Vagina (tissue), 2 donors: Measurements from ENCODE around the gene PGA4. TPM values are rescaled to one million over a fixed set of nuclear protein-coding genes. Genes with fewer than 3 reads are reported as not detected.
"Not testable (repeated sequence)": the region's sequence is repeated elsewhere in the genome, so short reads cannot be mapped to it uniquely, and the experiment has no call there.

Experiments used
- DNase-seq, 2 donors: peaks; one replicate each; pipeline ENCODE4 v3.0.0-alpha.2; 2017; ENCODE audit errors: extremely low spot score in 2 of 2
- H3K27ac ChIP-seq: fragments of 200-600 bp; sonication (generic); one replicate; pipeline ENCODE4 v1.5.1; 2019
- H3K27me3 ChIP-seq: fragments of 200-600 bp; sonication (generic); one replicate; pipeline ENCODE4 v1.5.1; 2019
- H3K36me3 ChIP-seq, 2 donors: fragments of 200-600 bp; sonication (generic); one replicate each; pipeline ENCODE4 v1.5.1; 2017 to 2019
- H3K4me1 ChIP-seq: fragments of 200-600 bp; sonication (generic); one replicate; pipeline ENCODE4 v1.5.1; 2019
- H3K4me3 ChIP-seq, 2 donors: fragments of 200-600 bp; sonication (generic); 1 replicate in 1 of 2; 2 replicates in 1 of 2; pipeline ENCODE4 v1.5.1; 2016 to 2019
- H3K9me3 ChIP-seq: fragments of 200-600 bp; sonication (generic); one replicate; pipeline ENCODE4 v1.5.1; 2019
- POLR2A ChIP-seq, 2 donors: fragments of 450-650 bp; IDR thresholded peaks; one replicate each; pipeline ENCODE4 v1.6.1; 2017; ENCODE audit warnings: antibody characterized with exemption in 2 of 2, mild to moderate bottlenecking in 2 of 2, moderate library complexity in 2 of 2
- POLR2AphosphoS5 ChIP-seq, 2 donors: sonication (generic); formaldehyde crosslinking; IDR thresholded peaks; one replicate each; pipeline ENCODE4 v1.9.0; 2017; ENCODE audit warnings: antibody characterized with exemption in 2 of 2, mild to moderate bottlenecking in 2 of 2, low read depth in 1 of 2; ENCODE audit not compliant: insufficient read depth in 1 of 2
- intact Hi-C: fragments of 100-400 bp; cut with DNase I; formaldehyde crosslinking; loops from one replicate; pipeline ENCODE4 v1.15.1; 2023
- total RNA-seq: library from RNA; depleted of rRNA; stranded (reverse); fragments of >200 nt; gene quantifications from one replicate; pipeline ENCODE4 v1.2.3, GENCODE V29; 2016
- TF ChIP-seq, protein P1 (sequence below), 3 experiments: fragments of 450-650 bp in 2 of 3; fragments of 200-600 bp in 1 of 3; sonication (generic) in 1 of 3; IDR thresholded peaks; one replicate each; pipeline ENCODE4 v1.5.1; 2017 to 2019; ENCODE audit warnings: antibody characterized with exemption in 3 of 3, mild to moderate bottlenecking in 2 of 3, moderate library complexity in 2 of 3

Gene PGA4
- total RNA-seq: 7.6 TPM

- H3K27ac ChIP-seq, intact Hi-C loops, DNase-seq, H3K36me3 ChIP-seq, H3K9me3 ChIP-seq, H3K4me3 ChIP-seq, H3K4me1 ChIP-seq, H3K27me3 ChIP-seq: not testable (repeated sequence)
Measured at GRCh38 chr11:61222047-61222446, at the start of gene PGA4. PGA4 (plus strand) TSS chr11:61222347; CDS start chr11:61222401, 54 bp downstream.

GRCh38 chr11:61172356-61172755 lies 49.8 kb upstream of the PGA4 start:
- TF ChIP-seq POLR2AphosphoS5 (IDR thresholded peaks at IDR 0.05; ENCODE audit: insufficient read depth in 1 of 2, low read depth in 1 of 2) (no peak), POLR2A (IDR thresholded peaks at IDR 0.05) (no peak)
- TF ChIP-seq, protein P1, sequence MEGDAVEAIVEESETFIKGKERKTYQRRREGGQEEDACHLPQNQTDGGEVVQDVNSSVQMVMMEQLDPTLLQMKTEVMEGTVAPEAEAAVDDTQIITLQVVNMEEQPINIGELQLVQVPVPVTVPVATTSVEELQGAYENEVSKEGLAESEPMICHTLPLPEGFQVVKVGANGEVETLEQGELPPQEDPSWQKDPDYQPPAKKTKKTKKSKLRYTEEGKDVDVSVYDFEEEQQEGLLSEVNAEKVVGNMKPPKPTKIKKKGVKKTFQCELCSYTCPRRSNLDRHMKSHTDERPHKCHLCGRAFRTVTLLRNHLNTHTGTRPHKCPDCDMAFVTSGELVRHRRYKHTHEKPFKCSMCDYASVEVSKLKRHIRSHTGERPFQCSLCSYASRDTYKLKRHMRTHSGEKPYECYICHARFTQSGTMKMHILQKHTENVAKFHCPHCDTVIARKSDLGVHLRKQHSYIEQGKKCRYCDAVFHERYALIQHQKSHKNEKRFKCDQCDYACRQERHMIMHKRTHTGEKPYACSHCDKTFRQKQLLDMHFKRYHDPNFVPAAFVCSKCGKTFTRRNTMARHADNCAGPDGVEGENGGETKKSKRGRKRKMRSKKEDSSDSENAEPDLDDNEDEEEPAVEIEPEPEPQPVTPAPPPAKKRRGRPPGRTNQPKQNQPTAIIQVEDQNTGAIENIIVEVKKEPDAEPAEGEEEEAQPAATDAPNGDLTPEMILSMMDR (IDR thresholded peaks at IDR 0.05): no peak
- Histone ChIP-seq H3K36me3 (no peaks in the 10 kb centered on the region), H3K4me3 (no peak overlapping the region), H3K27ac (no peak overlapping the region), H3K27me3 (no peaks in the 10 kb centered on the region), H3K9me3 (no peaks in the 10 kb centered on the region), H3K4me1 (no peaks in the 10 kb centered on the region)
- no peak for DNase-seq
- intact Hi-C loops: no loop called here

- no peaks in the 10 kb centered on the region for H3K4me1 ChIP-seq
- DNase-seq: no peak
- H3K27me3 ChIP-seq: no peaks in the 10 kb centered on the region
- H3K9me3 ChIP-seq: no peaks in the 10 kb centered on the region
- H3K36me3 ChIP-seq: no peaks in the 10 kb centered on the region
- no peak overlapping the region for H3K27ac ChIP-seq
- no peak overlapping the region for H3K4me3 ChIP-seq
- no peak for TF ChIP-seq POLR2A (IDR thresholded peaks at IDR 0.05)
- TF ChIP-seq POLR2AphosphoS5 (IDR thresholded peaks at IDR 0.05; ENCODE audit: insufficient read depth in 1 of 2, low read depth in 1 of 2): no peak
- TF ChIP-seq, protein P1 (IDR thresholded peaks at IDR 0.05): no peak
- intact Hi-C loops: no loop called here
Measured at GRCh38 chr11:61172888-61173287, 49.3 kb upstream of the PGA4 start.

GRCh38 chr11:61173456-61173855 lies 48.7 kb upstream of the PGA4 start:
- Histone ChIP-seq H3K27ac (no peak overlapping the region), H3K4me1 (no peaks in the 10 kb centered on the region), H3K27me3 (no peaks in the 10 kb centered on the region), H3K4me3 (no peak overlapping the region), H3K36me3 (no peaks in the 10 kb centered on the region), H3K9me3 (no peaks in the 10 kb centered on the region)
- no peak for TF ChIP-seq POLR2A (IDR thresholded peaks at IDR 0.05)
- TF ChIP-seq POLR2AphosphoS5 (IDR thresholded peaks at IDR 0.05; ENCODE audit: insufficient read depth in 1 of 2, low read depth in 1 of 2): no peak
- TF ChIP-seq, protein P1 (IDR thresholded peaks at IDR 0.05): no peak
- no peak for DNase-seq
- intact Hi-C loops: no loop called here

- H3K27me3 ChIP-seq: no peaks in the 10 kb centered on the region
- intact Hi-C loops: no loop called here
- H3K4me3 ChIP-seq: no peak overlapping the region
- H3K9me3 ChIP-seq: no peaks in the 10 kb centered on the region
- no peaks in the 10 kb centered on the region for H3K36me3 ChIP-seq
- H3K27ac ChIP-seq: no peak overlapping the region
- no peaks in the 10 kb centered on the region for H3K4me1 ChIP-seq
- no peak for DNase-seq
- no peak for TF ChIP-seq POLR2AphosphoS5 (IDR thresholded peaks at IDR 0.05; ENCODE audit: insufficient read depth in 1 of 2, low read depth in 1 of 2)
- no peak for TF ChIP-seq POLR2A (IDR thresholded peaks at IDR 0.05)
- TF ChIP-seq, protein P1 (IDR thresholded peaks at IDR 0.05): no peak
Measured at GRCh38 chr11:61174273-61174672, 47.9 kb upstream of the PGA4 start.

DNA sequence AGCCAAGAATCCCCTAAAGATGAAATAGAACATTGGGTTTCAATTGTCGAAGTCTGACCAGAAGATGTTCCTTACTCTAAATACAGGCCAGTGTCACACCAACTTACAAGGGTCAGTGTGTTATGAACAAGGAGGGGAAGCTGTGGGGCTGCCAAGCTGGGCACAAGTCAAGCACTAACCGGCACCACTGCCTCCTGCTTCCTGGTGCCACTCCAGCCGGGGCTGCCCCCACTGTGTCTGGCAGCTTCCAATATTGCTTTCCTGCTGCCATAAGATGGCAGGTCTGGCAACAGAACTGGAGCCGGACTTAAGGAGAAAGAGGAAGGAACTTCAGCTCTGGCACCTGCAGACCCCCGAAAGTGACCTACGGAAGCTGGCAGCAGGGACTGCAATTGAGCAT lies 47.2 kb upstream of the PGA4 start:
- no peak for TF ChIP-seq POLR2AphosphoS5 (IDR thresholded peaks at IDR 0.05; ENCODE audit: insufficient read depth in 1 of 2, low read depth in 1 of 2)
- TF ChIP-seq POLR2A (IDR thresholded peaks at IDR 0.05): no peak
- TF ChIP-seq, protein P1 (IDR thresholded peaks at IDR 0.05): no peak
- Histone ChIP-seq H3K36me3 (no peaks in the 10 kb centered on the region), H3K4me3 (no peak overlapping the region), H3K27ac (no peak overlapping the region), H3K27me3 (no peaks in the 10 kb centered on the region), H3K4me1 (no peaks in the 10 kb centered on the region), H3K9me3 (no peaks in the 10 kb centered on the region)
- no peak for DNase-seq
- intact Hi-C loops: no loop called here
